ENCODE data around the gene ZC3H15.
"Not testable (repeated sequence)": the region's sequence is repeated elsewhere in the genome, so short reads cannot be mapped to it uniquely, and the experiment has no call there.

ZC3H15 gene

DNA sequence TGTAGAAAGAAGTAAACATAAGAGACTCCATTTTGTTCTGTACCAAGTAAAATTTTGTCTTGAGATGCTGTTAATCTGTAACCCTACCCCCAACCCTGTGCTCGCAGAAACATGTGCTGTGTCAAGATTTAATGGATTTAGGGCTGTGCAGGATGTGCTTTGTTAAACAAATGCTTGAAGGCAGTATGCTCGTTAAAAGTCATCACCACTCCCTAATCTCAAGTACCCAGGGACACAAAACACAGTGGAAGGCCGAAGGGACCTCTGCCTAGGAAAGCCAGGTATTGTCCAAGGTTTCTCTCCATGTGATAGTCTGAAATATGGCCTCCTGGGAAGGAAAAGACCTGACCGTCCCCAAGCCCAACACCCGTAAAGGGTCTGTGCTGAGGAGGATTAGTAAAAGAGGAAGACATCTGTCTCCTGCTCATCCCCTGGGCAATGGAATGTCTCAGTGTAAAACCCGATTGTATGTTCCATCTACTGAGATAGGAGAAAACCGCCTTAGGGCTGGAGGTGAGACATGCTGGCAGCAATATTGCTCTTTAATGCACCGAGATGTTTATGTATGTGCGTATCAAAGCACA lies 35.6 kb downstream of the ZC3H15 start:
- H3K23ac ChIP-seq (ENCODE audit: low read depth, low read length, poor library complexity); H3K27me3 ChIP-seq (ENCODE audit: control insufficient read depth in 3 of 3, insufficient read depth in 3 of 3, low read depth in 1 of 3, low read length in 3 of 3); H3K4me2 ChIP-seq (ENCODE audit: insufficient read depth, low read length, poor library complexity, severe bottlenecking); H3K27ac ChIP-seq (replicated peaks; ENCODE audit: low read length); H3K14ac ChIP-seq (ENCODE audit: low read length); H3K4ac ChIP-seq (ENCODE audit: low read length); H2AFZ ChIP-seq (ENCODE audit: low read length); H3K4me3 ChIP-seq (ENCODE audit: low read length in 2 of 2); H3K79me1 ChIP-seq (ENCODE audit: low read depth, low read length); DNase-seq (ENCODE audit: low spot score); H2BK15ac ChIP-seq (ENCODE audit: low read length); H4K8ac ChIP-seq (ENCODE audit: low read depth, low read length); H2AK5ac ChIP-seq (ENCODE audit: low read depth, low read length); H3K9ac ChIP-seq (ENCODE audit: low read depth, low read length, poor library complexity); H3K4me1 ChIP-seq (ENCODE audit: control insufficient read depth in 2 of 2, insufficient read depth in 1 of 2, low read depth in 1 of 2, low read length in 2 of 2); H4K91ac ChIP-seq (ENCODE audit: low read depth, low read length, poor library complexity); H2BK120ac ChIP-seq (ENCODE audit: low read depth, low read length); H3K18ac ChIP-seq (ENCODE audit: low read length); H2BK12ac ChIP-seq (ENCODE audit: low read length); H2BK5ac ChIP-seq (ENCODE audit: low read length): not testable (repeated sequence)
- Histone ChIP-seq H3K9me3 (replicated peaks in 1 of 2; ENCODE audit: control insufficient read depth in 2 of 2, insufficient read depth in 1 of 2, low read depth in 1 of 2, low read length in 2 of 2) (peaks cover 0 to 19% of the 10 kb centered on the region in 2 donors), H3K36me3 (replicated peaks in 1 of 2; ENCODE audit: control insufficient read depth in 2 of 2, insufficient read depth in 2 of 2, low read length in 2 of 2) (peaks cover 4 to 50% of the 10 kb centered on the region in 2 donors)
- WGBS, 2 donors (ENCODE audit: extremely low coverage in 2 of 2, insufficient read length in 2 of 2, insufficient replicate concordance in 1 of 2) = no CpG with 5 or more reads among the region's 9 CpGs

DNA sequence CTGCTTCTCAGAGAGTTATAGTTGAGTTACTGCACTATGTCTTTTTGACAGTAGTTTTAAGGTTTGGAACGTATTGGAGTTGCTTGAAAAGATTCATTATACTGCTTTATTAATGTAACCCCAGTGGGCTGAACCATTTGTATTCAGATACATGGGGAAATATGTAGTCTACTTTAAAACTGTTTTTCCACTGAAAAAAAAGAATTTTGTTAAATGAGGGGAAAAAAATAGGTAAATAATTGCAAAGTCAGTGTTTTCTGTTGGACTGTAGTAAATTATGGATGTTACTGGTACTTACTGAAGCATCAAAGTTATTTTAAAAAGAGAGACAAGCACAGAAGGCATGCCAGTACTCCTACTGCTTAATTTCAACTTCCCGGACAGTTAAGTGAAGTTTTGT lies 36.4 kb downstream of the ZC3H15 start:
- whole genome bisulfite sequencing, 2 donors (ENCODE audit: extremely low coverage in 2 of 2, insufficient read length in 2 of 2, insufficient replicate concordance in 1 of 2) = no CpG with 5 or more reads among the region's 2 CpGs
- no peak overlapping the region for H3K4me3 ChIP-seq (ENCODE audit: low read length in 2 of 2)
- H3K4me1 ChIP-seq (ENCODE audit: control insufficient read depth in 2 of 2, insufficient read depth in 1 of 2, low read depth in 1 of 2, low read length in 2 of 2) = peaks cover 0 to 1% of the 10 kb centered on the region in 2 donors
- no peak overlapping the region for H4K8ac ChIP-seq (ENCODE audit: low read depth, low read length)
- no peak overlapping the region for H2BK5ac ChIP-seq (ENCODE audit: low read length)
- no peaks in the 10 kb centered on the region for H3K79me1 ChIP-seq (ENCODE audit: low read depth, low read length)
- DNase-seq (ENCODE audit: low spot score) = no peak
- H3K23ac ChIP-seq (ENCODE audit: low read depth, low read length, poor library complexity) = no peak overlapping the region
- no peak overlapping the region for H2AK5ac ChIP-seq (ENCODE audit: low read depth, low read length)
- no peak overlapping the region for H3K9ac ChIP-seq (ENCODE audit: low read depth, low read length, poor library complexity)
- H3K36me3 ChIP-seq (replicated peaks in 1 of 2; ENCODE audit: control insufficient read depth in 2 of 2, insufficient read depth in 2 of 2, low read length in 2 of 2) = peaks cover 4 to 42% of the 10 kb centered on the region in 2 donors
- H2AFZ ChIP-seq (ENCODE audit: low read length) = no peak overlapping the region
- H3K18ac ChIP-seq (ENCODE audit: low read length) = no peak overlapping the region
- H3K27ac ChIP-seq (replicated peaks; ENCODE audit: low read length) = no peak overlapping the region
- no peaks in the 10 kb centered on the region for H3K27me3 ChIP-seq (ENCODE audit: control insufficient read depth in 3 of 3, insufficient read depth in 3 of 3, low read depth in 1 of 3, low read length in 3 of 3)
- no peak overlapping the region for H2BK15ac ChIP-seq (ENCODE audit: low read length)
- no peak overlapping the region for H2BK120ac ChIP-seq (ENCODE audit: low read depth, low read length)
- H3K4me2 ChIP-seq (ENCODE audit: insufficient read depth, low read length, poor library complexity, severe bottlenecking) = no peak overlapping the region
- peaks cover 0 to 25% of the 10 kb centered on the region in 2 donors for H3K9me3 ChIP-seq (replicated peaks in 1 of 2; ENCODE audit: control insufficient read depth in 2 of 2, insufficient read depth in 1 of 2, low read depth in 1 of 2, low read length in 2 of 2)
- no peak overlapping the region for H4K91ac ChIP-seq (ENCODE audit: low read depth, low read length, poor library complexity)
- no peak overlapping the region for H2BK12ac ChIP-seq (ENCODE audit: low read length)
- no peak overlapping the region for H3K4ac ChIP-seq (ENCODE audit: low read length)
- no peak overlapping the region for H3K14ac ChIP-seq (ENCODE audit: low read length)

DNA sequence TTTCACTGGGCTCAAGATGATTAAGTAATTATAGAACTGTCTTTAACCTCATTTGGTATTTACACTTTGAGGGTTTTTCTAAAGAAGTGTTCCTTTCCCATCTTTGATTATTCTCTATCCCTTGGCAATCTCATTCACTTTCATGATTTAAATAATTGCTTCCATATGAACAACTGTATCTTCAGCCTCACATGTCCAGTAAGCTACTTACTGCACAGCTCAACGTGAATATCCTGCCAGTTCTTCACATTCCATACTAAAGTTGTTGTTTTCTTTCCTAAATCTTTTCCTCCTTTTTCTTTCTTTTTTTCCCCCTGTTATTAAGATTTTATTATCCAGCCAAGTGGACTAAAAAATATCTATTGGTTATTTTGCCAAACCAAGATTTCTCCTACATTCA lies 37.7 kb downstream of the ZC3H15 start:
- H2BK12ac ChIP-seq (ENCODE audit: low read length) = no peak overlapping the region

GRCh38 chr2:186526281-186526680 lies 40.2 kb downstream of the ZC3H15 start:
- no peak overlapping the region for H2BK15ac ChIP-seq (ENCODE audit: low read length)
- H3K14ac ChIP-seq (ENCODE audit: low read length) = no peak overlapping the region
- H3K36me3 ChIP-seq (replicated peaks in 1 of 2; ENCODE audit: control insufficient read depth in 2 of 2, insufficient read depth in 2 of 2, low read length in 2 of 2) = peaks cover under 1 to 7% of the 10 kb centered on the region in 2 donors
- no peaks in the 10 kb centered on the region for H3K79me1 ChIP-seq (ENCODE audit: low read depth, low read length)
- no peak for DNase-seq (ENCODE audit: low spot score)
- no peak overlapping the region for H2AK5ac ChIP-seq (ENCODE audit: low read depth, low read length)
- H3K27ac ChIP-seq (replicated peaks; ENCODE audit: low read length) = no peak overlapping the region
- H3K4me1 ChIP-seq (ENCODE audit: control insufficient read depth in 2 of 2, insufficient read depth in 1 of 2, low read depth in 1 of 2, low read length in 2 of 2) = no peaks in the 10 kb centered on the region
- H3K23ac ChIP-seq (ENCODE audit: low read depth, low read length, poor library complexity) = no peak overlapping the region
- H3K9me3 ChIP-seq (replicated peaks in 1 of 2; ENCODE audit: control insufficient read depth in 2 of 2, insufficient read depth in 1 of 2, low read depth in 1 of 2, low read length in 2 of 2) = peaks cover 0 to 16% of the 10 kb centered on the region in 2 donors
- no peak overlapping the region for H3K18ac ChIP-seq (ENCODE audit: low read length)
- H2BK12ac ChIP-seq (ENCODE audit: low read length) = no peak overlapping the region
- H3K9ac ChIP-seq (ENCODE audit: low read depth, low read length, poor library complexity) = no peak overlapping the region
- no peak overlapping the region for H2AFZ ChIP-seq (ENCODE audit: low read length)
- H4K8ac ChIP-seq (ENCODE audit: low read depth, low read length) = no peak overlapping the region
- H3K27me3 ChIP-seq (ENCODE audit: control insufficient read depth in 3 of 3, insufficient read depth in 3 of 3, low read depth in 1 of 3, low read length in 3 of 3) = no peaks in the 10 kb centered on the region
- H3K4ac ChIP-seq (ENCODE audit: low read length) = no peak overlapping the region
- no peak overlapping the region for H2BK5ac ChIP-seq (ENCODE audit: low read length)
- WGBS, 2 donors (ENCODE audit: extremely low coverage in 2 of 2, insufficient read length in 2 of 2, insufficient replicate concordance in 1 of 2) = no CpG with 5 or more reads among the region's 2 CpGs
- H3K4me2 ChIP-seq (ENCODE audit: insufficient read depth, low read length, poor library complexity, severe bottlenecking) = no peak overlapping the region
- no peak overlapping the region for H2BK120ac ChIP-seq (ENCODE audit: low read depth, low read length)
- no peak overlapping the region for H3K4me3 ChIP-seq (ENCODE audit: low read length in 2 of 2)
- no peak overlapping the region for H4K91ac ChIP-seq (ENCODE audit: low read depth, low read length, poor library complexity)

More for the DNA sequence above, 37.7 kb downstream of the ZC3H15 start:
- whole genome bisulfite sequencing, 2 donors (ENCODE audit: extremely low coverage in 2 of 2, insufficient read length in 2 of 2, insufficient replicate concordance in 1 of 2) = no CpG with 5 or more reads among the region's 1 CpG
- no peak overlapping the region for H3K23ac ChIP-seq (ENCODE audit: low read depth, low read length, poor library complexity)
- no peak overlapping the region for H2BK120ac ChIP-seq (ENCODE audit: low read depth, low read length)
- no peak overlapping the region for H3K18ac ChIP-seq (ENCODE audit: low read length)
- H3K27me3 ChIP-seq (ENCODE audit: control insufficient read depth in 3 of 3, insufficient read depth in 3 of 3, low read depth in 1 of 3, low read length in 3 of 3) = no peaks in the 10 kb centered on the region
- no peak for DNase-seq (ENCODE audit: low spot score)
- H3K4me2 ChIP-seq (ENCODE audit: insufficient read depth, low read length, poor library complexity, severe bottlenecking) = no peak overlapping the region
- H3K9me3 ChIP-seq (replicated peaks in 1 of 2; ENCODE audit: control insufficient read depth in 2 of 2, insufficient read depth in 1 of 2, low read depth in 1 of 2, low read length in 2 of 2) = peaks cover 0 to 31% of the 10 kb centered on the region in 2 donors
- H3K14ac ChIP-seq (ENCODE audit: low read length) = no peak overlapping the region
- no peak overlapping the region for H3K4me3 ChIP-seq (ENCODE audit: low read length in 2 of 2)
- H2BK15ac ChIP-seq (ENCODE audit: low read length) = no peak overlapping the region
- H3K36me3 ChIP-seq (replicated peaks in 1 of 2; ENCODE audit: control insufficient read depth in 2 of 2, insufficient read depth in 2 of 2, low read length in 2 of 2) = peaks cover 4 to 29% of the 10 kb centered on the region in 2 donors
- H3K4ac ChIP-seq (ENCODE audit: low read length) = no peak overlapping the region
- H2BK5ac ChIP-seq (ENCODE audit: low read length) = no peak overlapping the region
- H4K91ac ChIP-seq (ENCODE audit: low read depth, low read length, poor library complexity) = no peak overlapping the region
- no peak overlapping the region for H2AK5ac ChIP-seq (ENCODE audit: low read depth, low read length)
- H3K4me1 ChIP-seq (ENCODE audit: control insufficient read depth in 2 of 2, insufficient read depth in 1 of 2, low read depth in 1 of 2, low read length in 2 of 2) = peaks cover 0 to 1% of the 10 kb centered on the region in 2 donors
- H4K8ac ChIP-seq (ENCODE audit: low read depth, low read length) = no peak overlapping the region
- no peak overlapping the region for H3K9ac ChIP-seq (ENCODE audit: low read depth, low read length, poor library complexity)
- no peaks in the 10 kb centered on the region for H3K79me1 ChIP-seq (ENCODE audit: low read depth, low read length)
- H2AFZ ChIP-seq (ENCODE audit: low read length) = no peak overlapping the region
- no peak overlapping the region for H3K27ac ChIP-seq (replicated peaks; ENCODE audit: low read length)
